ENCODE measurements around the gene DNAJB14. TPM values are rescaled to one million over a fixed set of nuclear protein-coding genes. Genes with fewer than 3 reads are reported as not detected.

DNAJB14 gene
- total and polyA plus RNA-seq, 2 of the 13 experiments (the other 11 are each of a cell fraction or from before 2014, with no cell fraction given) = 9.1 to 38.1 TPM

DNA sequence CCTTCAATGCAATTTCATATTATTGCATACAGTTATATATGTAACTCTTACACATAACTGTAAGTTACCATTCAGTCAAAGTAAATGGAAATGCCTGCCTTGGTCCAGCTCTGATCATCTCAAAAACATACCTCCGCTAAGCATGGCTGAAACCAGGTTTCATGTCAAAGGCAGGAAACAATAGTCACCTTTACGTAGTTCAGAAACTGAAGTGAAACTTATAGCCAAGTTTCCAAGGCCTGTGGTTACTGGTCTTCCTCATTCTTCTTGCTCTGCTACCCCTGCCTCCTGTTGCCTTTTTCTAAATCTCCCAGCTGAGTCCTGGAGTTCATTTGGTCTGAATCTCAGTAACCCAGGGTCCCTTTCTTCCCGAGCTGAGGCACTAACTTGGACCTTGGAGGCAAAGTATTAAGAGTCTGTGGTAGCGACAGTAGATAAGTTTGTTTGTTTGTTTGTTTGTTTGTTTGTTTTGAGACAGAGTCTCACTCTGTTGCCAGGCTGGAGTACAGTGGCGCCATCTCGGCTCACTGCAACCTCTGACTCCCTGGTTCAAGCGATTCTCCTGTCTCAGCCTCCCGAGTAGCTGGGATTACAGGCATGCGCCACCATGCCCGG lies 98.9 kb downstream of the DNAJB14 start:
- Histone ChIP-seq H3K9ac (ENCODE audit: insufficient read depth, low read depth, low read length) (no peak overlapping the region), H3K4me1 (ENCODE audit: insufficient read depth, low read length) (no peaks in the 10 kb centered on the region), H3K36me3 (replicated peaks in 1 of 2; ENCODE audit: control insufficient read depth in 1 of 2, insufficient read depth in 2 of 2, low read length in 2 of 2) (no peaks in the 10 kb centered on the region), H3K27me3 (ENCODE audit: control insufficient read depth in 1 of 2, insufficient read depth in 2 of 2, low read length in 2 of 2) (no peaks in the 10 kb centered on the region; a peak in 1 of 5 replicates), H4K20me1 (ENCODE audit: insufficient read depth, low read length) (no peaks in the 10 kb centered on the region), H3K4me3 (replicated peaks in 1 of 3; ENCODE audit: insufficient read depth in 1 of 3, low read depth in 2 of 3, low read length in 3 of 3) (no peak overlapping the region), H3K27ac (ENCODE audit: extremely low read length, insufficient read depth, low read length) (no peak overlapping the region), H3K79me2 (ENCODE audit: insufficient read depth, low read length) (no peaks in the 10 kb centered on the region), H3K9me3 (ENCODE audit: low read length) (no peaks in the 10 kb centered on the region), H2AFZ (ENCODE audit: low read length) (no peak overlapping the region), H3K4me2 (ENCODE audit: low read depth, low read length) (no peak overlapping the region)
- in situ Hi-C loops (cut with HindIII; ENCODE audit: extremely low pct_ligation_motif_present, low pct_unique_long_range_greater_than_20kb) (no loop called here), intact Hi-C loops (cut with micrococcal nuclease; ENCODE audit: unreplicated experiment) (no loop called here)
- ATAC-seq (no peak), DNase-seq (ENCODE audit: low spot score) (no peak), FAIRE-seq (no peak)
- no TSS peak for BruUV-seq (replicated peaks)
- POLR2A ChIA-PET = no interaction called here
- no peak for TF ChIP-seq ZBTB7A (CRISPR knock-in tag; IDR thresholded peaks at IDR 0.05)
- no peak for TF ChIP-seq ZNF430 (CRISPR knock-in tag; IDR thresholded peaks at IDR 0.05)
- TF ChIP-seq JARID2 (CRISPR knock-in tag; IDR thresholded peaks at IDR 0.05; ENCODE audit: insufficient replicate concordance) = no peak
- CTCF ChIA-PET (ENCODE audit: low intra/inter-chr PET ratio, low total read pairs) = no interaction called here
- WGBS (ENCODE audit: low lambda C conversion rate) = 42% methylated on average over 9 of the region's 10 CpGs

DNA sequence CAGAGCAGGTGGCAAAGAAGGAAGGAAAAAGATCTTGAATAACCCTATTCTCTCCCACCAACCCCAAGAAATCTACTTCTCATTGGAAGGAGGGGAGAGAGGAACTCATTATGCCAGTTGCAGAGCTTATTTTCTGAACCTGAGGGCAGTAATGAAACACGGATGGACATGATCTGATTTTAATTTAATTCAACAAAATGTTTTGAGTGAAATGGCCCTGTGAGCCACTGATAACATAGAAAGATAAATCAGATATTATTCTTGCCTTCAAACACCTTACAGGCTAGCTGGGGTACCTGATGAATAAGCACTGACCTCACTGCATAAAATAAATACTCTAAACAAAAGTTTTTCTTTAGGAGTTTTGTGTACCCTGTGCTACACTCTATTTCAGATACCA lies 99.5 kb downstream of the DNAJB14 start:
- CTCF ChIA-PET (ENCODE audit: low intra/inter-chr PET ratio, low total read pairs) = no interaction called here
- no peaks in the 10 kb centered on the region for H3K9me3 ChIP-seq (ENCODE audit: low read length)
- 0% methylated on average over 1 of the region's 1 CpG for WGBS (ENCODE audit: low lambda C conversion rate)

More for the DNA sequence above, 99.5 kb downstream of the DNAJB14 start:
- FAIRE-seq (no peak), DNase-seq (ENCODE audit: low spot score) (no peak), ATAC-seq (no peak)
- in situ Hi-C loops (cut with HindIII; ENCODE audit: extremely low pct_ligation_motif_present, low pct_unique_long_range_greater_than_20kb) = no loop called here
- POLR2A ChIA-PET = no interaction called here
- Histone ChIP-seq H3K36me3 (replicated peaks in 1 of 2; ENCODE audit: control insufficient read depth in 1 of 2, insufficient read depth in 2 of 2, low read length in 2 of 2) (no peaks in the 10 kb centered on the region), H3K27me3 (ENCODE audit: control insufficient read depth in 1 of 2, insufficient read depth in 2 of 2, low read length in 2 of 2) (no peaks in the 10 kb centered on the region; a peak in 1 of 5 replicates), H3K79me2 (ENCODE audit: insufficient read depth, low read length) (no peaks in the 10 kb centered on the region), H3K9ac (ENCODE audit: insufficient read depth, low read depth, low read length) (no peak overlapping the region), H4K20me1 (ENCODE audit: insufficient read depth, low read length) (no peaks in the 10 kb centered on the region), H3K4me1 (ENCODE audit: insufficient read depth, low read length) (no peaks in the 10 kb centered on the region), H3K4me3 (replicated peaks in 1 of 3; ENCODE audit: insufficient read depth in 1 of 3, low read depth in 2 of 3, low read length in 3 of 3) (no peak overlapping the region), H2AFZ (ENCODE audit: low read length) (no peak overlapping the region), H3K27ac (ENCODE audit: extremely low read length, insufficient read depth, low read length) (no peak overlapping the region), H3K4me2 (ENCODE audit: low read depth, low read length) (no peak overlapping the region)
- no TSS peak for BruUV-seq (replicated peaks)
- TF ChIP-seq, protein P1, sequence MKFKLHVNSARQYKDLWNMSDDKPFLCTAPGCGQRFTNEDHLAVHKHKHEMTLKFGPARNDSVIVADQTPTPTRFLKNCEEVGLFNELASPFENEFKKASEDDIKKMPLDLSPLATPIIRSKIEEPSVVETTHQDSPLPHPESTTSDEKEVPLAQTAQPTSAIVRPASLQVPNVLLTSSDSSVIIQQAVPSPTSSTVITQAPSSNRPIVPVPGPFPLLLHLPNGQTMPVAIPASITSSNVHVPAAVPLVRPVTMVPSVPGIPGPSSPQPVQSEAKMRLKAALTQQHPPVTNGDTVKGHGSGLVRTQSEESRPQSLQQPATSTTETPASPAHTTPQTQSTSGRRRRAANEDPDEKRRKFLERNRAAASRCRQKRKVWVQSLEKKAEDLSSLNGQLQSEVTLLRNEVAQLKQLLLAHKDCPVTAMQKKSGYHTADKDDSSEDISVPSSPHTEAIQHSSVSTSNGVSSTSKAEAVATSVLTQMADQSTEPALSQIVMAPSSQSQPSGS (CRISPR knock-in tag; IDR thresholded peaks at IDR 0.05) = no peak
- TF ChIP-seq CBX1 (IDR thresholded peaks at IDR 0.05; ENCODE audit: low read depth) (no peak), ZNF124 (CRISPR knock-in tag; IDR thresholded peaks at IDR 0.05) (no peak), SNAPC2 (CRISPR knock-in tag; IDR thresholded peaks at IDR 0.05) (no peak), FOSL1 (CRISPR knock-in tag; IDR thresholded peaks at IDR 0.05; ENCODE audit: borderline replicate concordance) (no peak), ZNF724P (CRISPR knock-in tag; IDR thresholded peaks at IDR 0.05; ENCODE audit: borderline replicate concordance) (no peak)
- intact Hi-C loops (cut with micrococcal nuclease; ENCODE audit: unreplicated experiment) = no loop called here

Other genes starting within 250 kb of the DNAJB14 start
- gene DAPP1, start 129.8 kb downstream of the DNAJB14 start, total RNA-seq (2016; rRNA removed; fragmentation: Illumina TruSeq; extraction: Trizol) = not detected in 2 replicates
- not detected in 2 replicates for gene DAPP1, start 129.8 kb downstream of the DNAJB14 start, polyA plus RNA-seq (2011; rRNA removed)
- gene LAMTOR3, start 52.2 kb downstream of the DNAJB14 start, total RNA-seq (2016; rRNA removed; fragmentation: Illumina TruSeq; extraction: Trizol) = 47.6 and 81.0 TPM in 2 replicates
- 37.2 and 49.1 TPM in 2 replicates for gene LAMTOR3, start 52.2 kb downstream of the DNAJB14 start, polyA plus RNA-seq (2011; rRNA removed)
- gene H2AZ1, start 3.7 kb upstream of the DNAJB14 start, total RNA-seq (2016; rRNA removed; fragmentation: Illumina TruSeq; extraction: Trizol) = 574 and 800 TPM in 2 replicates
- gene H2AZ1, start 3.7 kb upstream of the DNAJB14 start, polyA plus RNA-seq (2011; rRNA removed) = 204 and 301 TPM in 2 replicates
- not detected in 2 replicates for gene DDIT4L, start 243.8 kb upstream of the DNAJB14 start, total RNA-seq (2016; rRNA removed; fragmentation: Illumina TruSeq; extraction: Trizol)
- not detected in 2 replicates for gene DDIT4L, start 243.8 kb upstream of the DNAJB14 start, polyA plus RNA-seq (2011; rRNA removed)

Data from HepG2 (cell line).